Measurements from ENCODE around the gene CPNE5.

- TF ChIP-seq CTCF (conservative IDR thresholded peaks at IDR 0.05) = no peak
- no peak for TF ChIP-seq ZFX (IDR thresholded peaks at IDR 0.05)
Observed at GRCh38 chr6:36755435-36756348, 83.6 kb downstream of the CPNE5 start.
